ENCODE data around the gene ALG11. TPM values are rescaled to one million over a fixed set of nuclear protein-coding genes. Genes with fewer than 3 reads are reported as not detected.

ALG11 gene
- total and polyA plus RNA-seq, 7 donors = 2.6 to 17.9 (median 16.0) TPM

DNA sequence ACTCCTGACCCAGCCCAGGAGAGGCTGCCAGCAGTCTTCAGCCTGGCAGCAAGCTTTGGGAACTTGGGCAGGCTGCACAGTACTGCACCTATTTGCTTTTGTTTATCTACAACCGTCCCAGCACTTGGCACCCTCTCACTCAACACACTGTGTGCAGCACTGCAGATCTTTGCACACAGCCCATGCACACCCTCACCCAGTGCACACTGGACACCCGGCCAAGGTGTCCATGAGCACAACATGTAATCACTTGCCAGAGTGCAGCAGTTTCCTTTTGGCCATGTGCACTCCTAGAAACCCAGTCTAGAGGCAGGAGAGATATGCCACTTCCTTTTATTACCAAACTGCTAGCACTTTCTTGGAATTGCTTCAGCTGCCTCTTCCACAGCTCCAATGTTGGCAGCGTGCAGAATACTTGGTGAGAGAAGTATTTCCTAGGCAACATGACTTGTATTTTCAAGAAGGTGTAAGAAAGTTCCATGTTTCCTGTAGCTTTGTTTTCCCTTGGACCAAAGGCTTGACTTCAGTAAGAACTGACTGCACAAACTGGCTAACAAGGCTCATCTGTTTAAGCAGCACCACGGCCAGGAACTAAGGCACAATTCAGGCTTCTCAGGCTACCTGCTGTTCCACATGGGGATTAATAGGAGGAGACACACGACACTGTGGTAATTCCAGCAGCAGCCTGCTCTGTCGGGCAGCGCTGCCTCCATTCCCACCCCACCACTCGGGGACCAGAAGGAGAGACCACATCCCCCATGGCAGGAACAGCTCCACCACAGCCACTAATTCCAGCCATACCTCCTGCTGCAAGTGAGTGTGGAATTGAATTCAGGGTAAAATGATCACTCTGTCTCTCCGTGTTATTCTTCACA lies 16.3 kb upstream of the ALG11 start:
- Histone ChIP-seq H3K27me3 (ENCODE audit: insufficient read depth in 3 of 3, low read length in 2 of 3) (no peaks in the 10 kb centered on the region), H3K36me3 (ENCODE audit: insufficient read depth in 1 of 2, low read depth in 1 of 2) (no peaks in the 10 kb centered on the region), H3K27ac (peak overlapping the region; percentile 13), H3K9me3 (no peaks in the 10 kb centered on the region), H3K4me1 (peaks cover 28% of the 10 kb centered on the region), H3K4me3 (no peak overlapping the region)
- WGBS, 3 donors = 20 to 26% (median 20%) methylated on average over 9 of the region's 9 CpGs
- no peak for DNase-seq
- ATAC-seq = peak; percentile 43 to 66 (median 58)
- intact Hi-C loops (cut with DNase I) = loop anchor here in 1 of 2 donors (5.0 kb wide), 1 partner anchor 131 kb away; the partner anchor contains the start of gene NEK5
- TF ChIP-seq, protein P1, sequence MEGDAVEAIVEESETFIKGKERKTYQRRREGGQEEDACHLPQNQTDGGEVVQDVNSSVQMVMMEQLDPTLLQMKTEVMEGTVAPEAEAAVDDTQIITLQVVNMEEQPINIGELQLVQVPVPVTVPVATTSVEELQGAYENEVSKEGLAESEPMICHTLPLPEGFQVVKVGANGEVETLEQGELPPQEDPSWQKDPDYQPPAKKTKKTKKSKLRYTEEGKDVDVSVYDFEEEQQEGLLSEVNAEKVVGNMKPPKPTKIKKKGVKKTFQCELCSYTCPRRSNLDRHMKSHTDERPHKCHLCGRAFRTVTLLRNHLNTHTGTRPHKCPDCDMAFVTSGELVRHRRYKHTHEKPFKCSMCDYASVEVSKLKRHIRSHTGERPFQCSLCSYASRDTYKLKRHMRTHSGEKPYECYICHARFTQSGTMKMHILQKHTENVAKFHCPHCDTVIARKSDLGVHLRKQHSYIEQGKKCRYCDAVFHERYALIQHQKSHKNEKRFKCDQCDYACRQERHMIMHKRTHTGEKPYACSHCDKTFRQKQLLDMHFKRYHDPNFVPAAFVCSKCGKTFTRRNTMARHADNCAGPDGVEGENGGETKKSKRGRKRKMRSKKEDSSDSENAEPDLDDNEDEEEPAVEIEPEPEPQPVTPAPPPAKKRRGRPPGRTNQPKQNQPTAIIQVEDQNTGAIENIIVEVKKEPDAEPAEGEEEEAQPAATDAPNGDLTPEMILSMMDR (IDR thresholded peaks at IDR 0.05) = peak; percentile 7

DNA sequence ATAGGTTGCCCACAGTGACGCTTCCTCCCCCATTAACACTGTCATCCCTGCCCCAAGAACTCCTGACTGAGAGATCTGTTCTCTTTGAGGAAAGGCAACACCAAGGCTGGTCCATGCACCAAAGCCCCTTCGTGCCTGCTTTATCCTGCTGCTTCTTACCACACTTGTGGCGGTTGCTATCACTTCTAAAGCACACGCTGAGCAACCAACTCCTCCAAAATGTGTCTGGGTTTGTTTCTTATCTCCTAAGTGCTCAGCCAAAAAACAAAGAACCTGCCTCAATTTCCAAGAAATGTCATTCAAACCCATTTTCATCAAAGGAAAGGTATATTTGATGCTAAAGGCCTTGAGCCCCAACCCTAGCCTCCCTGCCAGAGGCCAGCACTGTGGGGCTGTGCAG lies 15.6 kb upstream of the ALG11 start:
- TF ChIP-seq, protein P1 (IDR thresholded peaks at IDR 0.05) = no peak
- WGBS, 3 donors = 88 to 94% (median 89%) methylated on average over 4 of the region's 4 CpGs
- no peak for DNase-seq
- Histone ChIP-seq H3K27me3 (ENCODE audit: insufficient read depth in 3 of 3, low read length in 2 of 3) (no peaks in the 10 kb centered on the region), H3K36me3 (ENCODE audit: insufficient read depth in 1 of 2, low read depth in 1 of 2) (no peaks in the 10 kb centered on the region), H3K9me3 (no peaks in the 10 kb centered on the region), H3K27ac (no peak overlapping the region), H3K4me3 (no peak overlapping the region), H3K4me1 (peaks cover 28% of the 10 kb centered on the region)
- intact Hi-C loops (cut with DNase I) = loop anchor here in 1 of 2 donors (5.0 kb wide), 1 partner anchor 131 kb away; the partner anchor contains the start of gene NEK5
- no peak for ATAC-seq

DNA sequence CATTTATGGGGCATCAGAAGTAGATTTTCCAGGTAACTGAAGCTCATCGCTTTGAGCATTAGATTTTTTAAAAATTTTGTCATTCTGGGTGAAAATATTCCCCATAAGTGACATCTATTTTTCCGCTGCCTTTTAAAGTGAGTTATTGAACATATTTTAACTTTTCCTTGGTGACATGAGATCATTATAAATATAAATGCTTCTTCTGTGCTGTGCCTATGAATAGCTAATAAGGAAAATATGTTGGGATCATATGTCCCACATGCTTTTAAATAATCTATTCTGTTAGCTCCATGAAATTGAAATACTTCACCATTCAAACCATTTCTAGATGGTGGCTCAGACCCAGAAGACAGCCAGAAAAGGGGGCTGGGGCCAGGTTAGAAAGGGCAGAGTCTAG lies 15.0 kb upstream of the ALG11 start:
- intact Hi-C loops (cut with DNase I) = loop anchor here in 1 of 2 donors (5.0 kb wide), 1 partner anchor 130 kb away; the partner anchor contains the start of gene NEK5
- WGBS, 3 donors = 96 to 97% (median 96%) methylated on average over 2 of the region's 2 CpGs
- Histone ChIP-seq H3K4me3 (no peak overlapping the region), H3K27ac (no peak overlapping the region), H3K27me3 (ENCODE audit: insufficient read depth in 3 of 3, low read length in 2 of 3) (no peaks in the 10 kb centered on the region), H3K36me3 (ENCODE audit: insufficient read depth in 1 of 2, low read depth in 1 of 2) (no peaks in the 10 kb centered on the region), H3K9me3 (no peaks in the 10 kb centered on the region), H3K4me1 (peaks cover 28% of the 10 kb centered on the region)
- TF ChIP-seq, protein P1 (IDR thresholded peaks at IDR 0.05) = no peak
- DNase-seq = no peak
- no peak for ATAC-seq

DNA sequence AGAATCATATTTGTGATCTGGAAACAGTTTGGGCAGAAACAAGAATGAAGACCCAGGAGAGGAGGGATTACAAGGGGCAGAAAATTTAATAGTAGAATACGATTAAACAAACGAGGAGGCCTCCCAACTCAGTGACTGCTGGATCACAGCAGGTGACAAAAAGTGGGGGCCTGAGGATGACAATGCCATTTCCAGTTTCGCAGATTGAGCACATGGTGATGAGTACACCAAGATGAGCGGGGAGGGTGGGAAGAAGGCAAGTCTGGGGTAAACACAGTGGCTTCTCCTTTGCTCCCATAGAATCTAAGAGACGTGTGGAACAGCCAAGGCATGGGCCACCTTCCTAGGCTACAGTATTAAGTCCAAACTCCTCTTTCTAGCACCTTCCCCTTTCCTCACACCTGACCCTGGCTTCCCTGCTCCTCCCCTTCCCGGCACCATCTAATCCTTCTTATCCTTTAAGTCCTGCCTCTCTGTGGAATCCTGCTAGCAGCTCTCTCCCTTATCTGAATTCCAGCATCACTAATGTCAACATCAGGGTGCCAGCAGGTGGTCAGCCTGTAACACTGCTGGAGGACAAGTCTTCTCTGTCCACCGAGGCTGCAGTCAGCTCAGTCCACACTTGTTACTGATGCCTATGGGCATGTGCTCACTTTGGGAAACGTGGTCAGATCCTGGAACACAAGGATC lies 14.4 kb upstream of the ALG11 start:
- ATAC-seq (no peak), DNase-seq (no peak)
- intact Hi-C loops (cut with DNase I) = loop anchor here in 1 of 2 donors (5.0 kb wide), 1 partner anchor 130 kb away; the partner anchor contains the start of gene NEK5
- no peak overlapping the region for H3K4me3 ChIP-seq
- WGBS, 3 donors = 68 to 88% (median 70%) methylated on average over 8 of the region's 8 CpGs
- no peaks in the 10 kb centered on the region for H3K9me3 ChIP-seq
- no peak overlapping the region for H3K27ac ChIP-seq
- H3K4me1 ChIP-seq = peaks cover 28% of the 10 kb centered on the region
- H3K27me3 ChIP-seq (ENCODE audit: insufficient read depth in 3 of 3, low read length in 2 of 3) = no peaks in the 10 kb centered on the region
- TF ChIP-seq, protein P1 (IDR thresholded peaks at IDR 0.05) = no peak
- H3K36me3 ChIP-seq (ENCODE audit: insufficient read depth in 1 of 2, low read depth in 1 of 2) = no peaks in the 10 kb centered on the region
